ENCODE results near the gene FRMPD1. TPM values are rescaled to one million over a fixed set of nuclear protein-coding genes. Genes with fewer than 3 reads are reported as not detected.

Gene FRMPD1
- total and polyA plus RNA-seq, 2 of the 4 experiments (the other 2 are of a cell fraction) = not detected

DNA sequence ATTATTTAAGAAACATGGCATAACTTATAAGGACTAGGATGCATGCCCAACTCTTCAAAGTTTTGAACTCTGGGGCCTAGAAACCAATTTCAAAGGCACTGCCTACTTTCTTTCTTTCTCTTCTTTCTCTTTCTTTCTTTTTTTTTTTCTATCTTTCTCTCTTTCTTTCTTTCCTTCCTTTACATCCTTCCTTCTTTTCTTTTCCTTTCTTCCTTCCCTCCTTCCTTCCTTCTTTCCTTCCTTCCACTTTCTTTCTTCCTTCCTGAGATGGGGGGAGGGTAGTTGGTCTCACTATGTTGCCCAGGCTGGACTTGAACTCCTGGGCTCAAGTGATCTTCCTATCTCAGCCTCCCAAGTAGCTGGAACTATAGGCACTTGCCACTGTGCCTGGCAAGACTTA is 42.5 kb upstream of the FRMPD1 start:
- BruUV-seq (replicated peaks) = no TSS peak
- CTCF ChIA-PET = no interaction called here
- dilution Hi-C loops (cut with HindIII; ENCODE audit: low sequenced_read_pairs, unreplicated experiment) = no loop called here

More for the DNA sequence above, 42.5 kb upstream of the FRMPD1 start:
- ATAC-seq (ENCODE audit: low read depth) = no peak
- no peak overlapping the region for H3K4ac ChIP-seq (ENCODE audit: low read depth, low read length)
- no peak for TF ChIP-seq CEBPB (IDR thresholded peaks at IDR 0.05; ENCODE audit: low read depth, low read length)
- no peak for TF ChIP-seq SMC3 (IDR thresholded peaks at IDR 0.05; ENCODE audit: low read depth, low read length)
- TF ChIP-seq NFE2L2 (IDR thresholded peaks at IDR 0.05; ENCODE audit: low read depth, low read length) = no peak
- TF ChIP-seq, protein P1, sequence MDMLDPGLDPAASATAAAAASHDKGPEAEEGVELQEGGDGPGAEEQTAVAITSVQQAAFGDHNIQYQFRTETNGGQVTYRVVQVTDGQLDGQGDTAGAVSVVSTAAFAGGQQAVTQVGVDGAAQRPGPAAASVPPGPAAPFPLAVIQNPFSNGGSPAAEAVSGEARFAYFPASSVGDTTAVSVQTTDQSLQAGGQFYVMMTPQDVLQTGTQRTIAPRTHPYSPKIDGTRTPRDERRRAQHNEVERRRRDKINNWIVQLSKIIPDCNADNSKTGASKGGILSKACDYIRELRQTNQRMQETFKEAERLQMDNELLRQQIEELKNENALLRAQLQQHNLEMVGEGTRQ (IDR thresholded peaks at IDR 0.05; ENCODE audit: low read depth, low read length) = no peak
- no peak for TF ChIP-seq MAFK (IDR thresholded peaks at IDR 0.05; ENCODE audit: low read depth, low read length)
- TF ChIP-seq POLR2A (IDR thresholded peaks at IDR 0.05; ENCODE audit: low read depth, low read length) = no peak
- no peak for TF ChIP-seq RAD21 (IDR thresholded peaks at IDR 0.05; ENCODE audit: low read length)
- no peak overlapping the region for H2BK20ac ChIP-seq (ENCODE audit: low read depth, low read length)
- no peak overlapping the region for H3K4me2 ChIP-seq (ENCODE audit: low read depth, low read length)
- H4K91ac ChIP-seq (ENCODE audit: insufficient read depth, low read depth, low read length) = no peak overlapping the region
- no peak overlapping the region for H2AK5ac ChIP-seq (ENCODE audit: low read depth, low read length)
- POLR2A ChIA-PET (ENCODE audit: unreplicated experiment) = no interaction called here
- no peaks in the 10 kb centered on the region for H3K9me1 ChIP-seq (ENCODE audit: insufficient read depth, low read length)
- H4K20me1 ChIP-seq (ENCODE audit: insufficient read depth, low read length) = no peaks in the 10 kb centered on the region
- no peak overlapping the region for H2BK15ac ChIP-seq (ENCODE audit: low read depth, low read length)
- H3K23ac ChIP-seq (ENCODE audit: low read depth, low read length) = no peak overlapping the region
- H3K79me1 ChIP-seq (ENCODE audit: low read depth in 1 of 2, low read length in 2 of 2) = no peaks in the 10 kb centered on the region
- H3K4me1 ChIP-seq (ENCODE audit: control insufficient read depth, insufficient read depth, low read length) = no peaks in the 10 kb centered on the region
- no peak overlapping the region for H2BK120ac ChIP-seq (ENCODE audit: low read depth, low read length)
- no peak overlapping the region for H3K4me3 ChIP-seq (ENCODE audit: insufficient read depth, low read depth, low read length)
- no peaks in the 10 kb centered on the region for H3K9me3 ChIP-seq (ENCODE audit: control insufficient read depth, insufficient read depth, low read length)
- H4K5ac ChIP-seq (ENCODE audit: low read depth, low read length) = no peak overlapping the region
- in situ Hi-C loops (cut with MboI; ENCODE audit: low sequenced_read_pairs) (no loop called here), intact Hi-C loops (cut with micrococcal nuclease) (no loop called here)
- H3K27me3 ChIP-seq (ENCODE audit: control insufficient read depth, insufficient read depth, low read length) = peaks cover 28% of the 10 kb centered on the region
- no peak for DNase-seq
- H3K18ac ChIP-seq (ENCODE audit: low read depth, low read length) = no peak overlapping the region
- H2AK9ac ChIP-seq (replicated peaks; ENCODE audit: low read depth, low read length, poor library complexity) = no peak overlapping the region
- no peak overlapping the region for H3K27ac ChIP-seq (ENCODE audit: insufficient read depth, low read length)
- H3K14ac ChIP-seq (replicated peaks; ENCODE audit: low read depth, low read length) = no peak overlapping the region
- no peak overlapping the region for H3K9ac ChIP-seq (ENCODE audit: low read depth, low read length)
- H3K56ac ChIP-seq (ENCODE audit: extremely low read depth, insufficient read depth, low read length) = no peak overlapping the region
- no peak overlapping the region for H4K8ac ChIP-seq (ENCODE audit: low read depth in 2 of 2, low read length in 2 of 2)
- H3K36me3 ChIP-seq (ENCODE audit: control insufficient read depth, insufficient read depth, low read length) = no peaks in the 10 kb centered on the region
- no peak overlapping the region for H2AFZ ChIP-seq (replicated peaks; ENCODE audit: low read length, poor library complexity)
- no peak overlapping the region for H2BK5ac ChIP-seq (ENCODE audit: low read depth, low read length, poor library complexity, severe bottlenecking)

All from IMR-90 (cell line).